B cell (primary cell): ENCODE results near the gene STX12.

ENCODE experiments used
- CTCF ChIP-seq: fragments of 200-600 bp; IDR thresholded peaks from one replicate; pipeline ENCODE4 v1.8.0; 2022; ENCODE audit warnings: antibody characterized with exemption, mild to moderate bottlenecking
- EZH2 ChIP-seq: IDR thresholded peaks from 2 replicates; pipeline ENCODE4 v1.6.1; 2012; ENCODE audit warnings: borderline replicate concordance, low read depth, mild to moderate bottlenecking, moderate library complexity, low read length; ENCODE audit not compliant: insufficient read depth, poor library complexity, severe bottlenecking

GRCh38 chr1:27778056-27778455 is 5.0 kb downstream of the STX12 start:
- no peak for TF ChIP-seq CTCF
- TF ChIP-seq EZH2, result no peak
